Adrenal gland (tissue), 12 donors: Measurements from ENCODE around the gene HHATL. TPM values are rescaled to one million over a fixed set of nuclear protein-coding genes. Genes with fewer than 3 reads are reported as not detected.
A peak's percentile ranks its signal among the peaks of the same experiment; 100 is the strongest.

Experiments
- DNase-seq, 7 donors: peaks; one replicate each; pipeline ENCODE4 v3.0.0-alpha.2; 2019 to 2020
- H3K27ac ChIP-seq, 5 donors: fragments of 200-600 bp; sonication (generic) in 4 of 5; 1 replicate in 3 of 5; 2 replicates in 2 of 5; pipeline versions ENCODE4 v1.5.1 to v1.8.0; 2016 to 2020; ENCODE audit warnings: mild to moderate bottlenecking in 1 of 5
- H3K27me3 ChIP-seq: fragments of 200-600 bp; 2 replicates; pipeline ENCODE4 v1.8.0; 2021
- H3K36me3 ChIP-seq, 2 donors: fragments of 200-600 bp; replicated peaks in 1 of 2; 1 replicate in 1 of 2; 2 replicates in 1 of 2; pipeline versions ENCODE4 v1.5.1 to v1.8.0; 2018 to 2022
- H3K4me1 ChIP-seq, 2 donors: fragments of 200-600 bp; replicated peaks in 1 of 2; 1 replicate in 1 of 2; 2 replicates in 1 of 2; pipeline versions ENCODE4 v1.5.1 to v1.8.0; 2018 to 2021
- H3K4me3 ChIP-seq, 4 donors: fragments of 200-600 bp; sonication (generic) in 3 of 4; one replicate each; pipeline ENCODE4 v1.5.1; 2016 to 2018
- H3K9me3 ChIP-seq, 3 donors: fragments of 200-600 bp; sonication (generic) in 1 of 3; replicated peaks in 1 of 3; 1 replicate in 2 of 3; 2 replicates in 1 of 3; pipeline versions ENCODE4 v1.5.1 to v1.8.0; 2016 to 2021
- CTCF ChIP-seq, 6 experiments: fragments of 450-650 bp in 4 of 6; fragments of 200-600 bp in 2 of 6; sonication (generic) in 1 of 6; IDR thresholded peaks; 1 replicate in 5 of 6; 2 replicates in 1 of 6; pipeline versions ENCODE4 v1.5.1 to v1.8.0; 2016 to 2021; ENCODE audit warnings: antibody characterized with exemption in 6 of 6, mild to moderate bottlenecking in 2 of 6, moderate library complexity in 1 of 6
- POLR2A ChIP-seq, 2 donors: fragments of 450-650 bp; IDR thresholded peaks; one replicate each; pipeline ENCODE4 v1.6.1; 2017; ENCODE audit warnings: antibody characterized with exemption in 2 of 2, mild to moderate bottlenecking in 2 of 2, moderate library complexity in 1 of 2
- WGBS, 4 donors: extraction: QIAGEN DNeasy Blood & Tissue Kit in 2 of 4; methylation state at CpG; one replicate each; pipeline versions ENCODE4 v1.1.5 to v1.1.7; 2013 to 2017; 5-methylcytosine and 5-hydroxymethylcytosine counted together
- intact Hi-C, 2 donors: fragments of 100-400 bp; cut with DNase I; formaldehyde crosslinking; loops; one replicate each; pipeline versions ENCODE4 v1.14.1 to v1.15.0; 2022 to 2023
- polyA plus RNA-seq, 3 donors: library from polyadenylated mRNA; stranded (reverse); fragments of 200-250 nt in 2 of 3; fragments of 350-450 nt in 1 of 3; fragmentation: Illumina TruSeq in 1 of 3; extraction: RNeasy Lipid Tissue Mini Kit (QIAGEN cat#74804) in 1 of 3; gene quantifications; one replicate each; pipeline ENCODE4 v1.2.3, GENCODE V29; 2013 to 2014
- total RNA-seq, 9 donors: library from RNA; depleted of rRNA in 4 of 9; stranded (reverse); fragments of >200 nt in 4 of 9; fragments of 120-200 nt in 1 of 9; fragmentation: NEBNext Ultra II Directional in 1 of 9; extraction: Animal tissue kit (Norgen Biotek cat#: 25700) in 1 of 9; gene quantifications; one replicate each; pipeline versions ENCODE4 v1.1.0 to v1.2.4, GENCODE V29; 2013 to 2023
- donor health status: healthy with polysubstance abuse.
- donor health status: Bipolar disorder and iron deficiency.
- donor health status: DM: yes; HTN: yes; CAD: no.
- donor health status: DM: no; HTN: no; CAD: no.
- donor health status: DM: no; HTN: no; CAD: no.
- donor health status: DM: yes; HTN: yes; CAD: no.

The HHATL gene
- total and polyA plus RNA-seq, 12 donors, result 0.18 to 4.5 (median 0.73) TPM; not detected in 2

GRCh38 chr3:42733501-42734262 is 31.1 kb upstream of the HHATL start:
- H3K36me3 ChIP-seq, result no peaks in the 10 kb centered on the region
- TF ChIP-seq POLR2A (IDR thresholded peaks at IDR 0.05) (no peak), CTCF (IDR thresholded peaks at IDR 0.05) (no peak)
- 86 to 91% (median 88%) methylated on average over 7 to 13 of the region's 13 CpGs for WGBS, 4 donors
- no peak for DNase-seq
- no peak overlapping the region for H3K4me3 ChIP-seq
- H3K27ac ChIP-seq, result no peak overlapping the region
- H3K4me1 ChIP-seq, result no peaks in the 10 kb centered on the region
- H3K27me3 ChIP-seq, result no peaks in the 10 kb centered on the region
- no peaks in the 10 kb centered on the region for H3K9me3 ChIP-seq
- intact Hi-C loops, result no loop called here

GRCh38 chr3:42732829-42733459 is 30.3 kb upstream of the HHATL start:
- Histone ChIP-seq H3K9me3 (no peaks in the 10 kb centered on the region), H3K36me3 (no peaks in the 10 kb centered on the region), H3K27me3 (no peaks in the 10 kb centered on the region), H3K27ac (no peak overlapping the region), H3K4me1 (no peaks in the 10 kb centered on the region), H3K4me3 (no peak overlapping the region)
- TF ChIP-seq POLR2A (IDR thresholded peaks at IDR 0.05) (no peak), CTCF (IDR thresholded peaks at IDR 0.05) (no peak)
- no peak for DNase-seq
- intact Hi-C loops, result no loop called here
- 85 to 93% (median 87%) methylated on average over 8 to 9 of the region's 9 CpGs for WGBS, 4 donors

- H3K36me3 ChIP-seq, result no peaks in the 10 kb centered on the region
- peak in 1 of 7 donors; percentile 45 for DNase-seq
- H3K4me1 ChIP-seq, result no peaks in the 10 kb centered on the region
- 53 to 93% (median 80%) methylated on average over 2 to 4 of the region's 4 CpGs for WGBS, 4 donors
- no peak overlapping the region for H3K4me3 ChIP-seq
- H3K27ac ChIP-seq, result no peak overlapping the region
- TF ChIP-seq POLR2A (IDR thresholded peaks at IDR 0.05) (no peak), CTCF (IDR thresholded peaks at IDR 0.05) (no peak)
- no peaks in the 10 kb centered on the region for H3K27me3 ChIP-seq
- intact Hi-C loops, result no loop called here
- no peaks in the 10 kb centered on the region for H3K9me3 ChIP-seq
Measured at GRCh38 chr3:42732196-42732828, 29.7 kb upstream of the HHATL start.

- H3K4me3 ChIP-seq, result no peak overlapping the region
- no peaks in the 10 kb centered on the region for H3K36me3 ChIP-seq
- WGBS, 4 donors, result 86 to 96% (median 90%) methylated on average over 5 to 6 of the region's 6 CpGs
- intact Hi-C loops, result no loop called here
- H3K9me3 ChIP-seq, result no peaks in the 10 kb centered on the region
- TF ChIP-seq CTCF (IDR thresholded peaks at IDR 0.05), result no peak
- TF ChIP-seq POLR2A (IDR thresholded peaks at IDR 0.05), result no peak
- no peak for DNase-seq
- no peaks in the 10 kb centered on the region for H3K27me3 ChIP-seq
- H3K4me1 ChIP-seq, result no peaks in the 10 kb centered on the region
- no peak overlapping the region for H3K27ac ChIP-seq
Measured at GRCh38 chr3:42731476-42732195, 29.0 kb upstream of the HHATL start.
